ENCODE results near the gene PCBP3.

GRCh38 chr21:45607909-45608295 is 35.6 kb upstream of the PCBP3 start:
- TF ChIP-seq POLR2A (IDR thresholded peaks at IDR 0.05) (no peak), CTCF (IDR thresholded peaks at IDR 0.05) (no peak)
